Neural progenitor cell (in vitro differentiated cells): Measurements from ENCODE around the gene BMX. TPM values are rescaled to one million over a fixed set of nuclear protein-coding genes. Genes with fewer than 3 reads are reported as not detected.
A peak's percentile ranks its signal among the peaks of the same experiment; 100 is the strongest.

ENCODE experiments used
- DNase-seq: peaks from one replicate; pipeline ENCODE4 v3.0.0-alpha.2; 2016; ENCODE audit warnings: low spot score
- H2AFZ ChIP-seq: fragments of 200-600 bp; sonication (generic); replicated peaks from 2 replicates; pipeline ENCODE4 v1.6.1; 2016; ENCODE audit warnings: antibody characterized with exemption
- H3F3A ChIP-seq: fragments of 200-600 bp; sonication (generic); 2 replicates; pipeline ENCODE4 v1.6.1; 2016; ENCODE audit warnings: antibody characterized with exemption, low read depth
- H3K27ac ChIP-seq: fragments of 200-600 bp; sonication (generic); 2 replicates; pipeline ENCODE4 v1.5.1; 2016; ENCODE audit warnings: mild to moderate bottlenecking
- H3K27me3 ChIP-seq: fragments of 200-600 bp; sonication (generic); 2 replicates; pipeline ENCODE4 v1.6.1; 2016; ENCODE audit warnings: mild to moderate bottlenecking, moderate library complexity
- H3K36me3 ChIP-seq: fragments of 200-600 bp; sonication (generic); 2 replicates; pipeline ENCODE4 v1.5.1; 2016
- H3K4me1 ChIP-seq: fragments of 200-600 bp; sonication (generic); 2 replicates; pipeline ENCODE4 v1.6.1; 2016; ENCODE audit warnings: mixed run types
- H3K4me2 ChIP-seq: fragments of 200-600 bp; sonication (generic); 2 replicates; pipeline ENCODE4 v1.6.1; 2016
- H3K4me3 ChIP-seq: fragments of 200-600 bp; sonication (generic); 2 replicates; pipeline ENCODE4 v1.5.1; 2016
- H3K79me2 ChIP-seq: fragments of 200-600 bp; sonication (generic); 2 replicates; pipeline ENCODE4 v1.6.1; 2016; ENCODE audit warnings: low read depth
- H3K9ac ChIP-seq: fragments of 200-600 bp; sonication (generic); 2 replicates; pipeline ENCODE4 v1.6.1; 2016
- H3K9me3 ChIP-seq: fragments of 200-600 bp; sonication (generic); 2 replicates; pipeline ENCODE4 v1.5.1; 2016; ENCODE audit warnings: low read depth
- H4K20me1 ChIP-seq: fragments of 200-600 bp; sonication (generic); 2 replicates; pipeline ENCODE4 v1.6.1; 2016; ENCODE audit warnings: low read depth
- H3K27ac Mint-ChIP-seq: 3 replicates; pipeline ENCODE4 v1.8.0; 2021; ENCODE audit warnings: mixed read lengths
- H3K27me3 Mint-ChIP-seq: 2 replicates; pipeline ENCODE4 v1.8.0; 2022; ENCODE audit warnings: low read depth, mild to moderate bottlenecking, inconsistent platforms, moderate library complexity, mixed read lengths; ENCODE audit not compliant: insufficient read depth
- H3K36me3 Mint-ChIP-seq: 3 replicates; pipeline ENCODE4 v1.8.0; 2021; ENCODE audit warnings: mixed read lengths
- H3K4me1 Mint-ChIP-seq: 3 replicates; pipeline ENCODE4 v1.8.0; 2021; ENCODE audit warnings: mixed read lengths
- H3K4me3 Mint-ChIP-seq: 3 replicates; pipeline ENCODE4 v1.8.0; 2021; ENCODE audit warnings: mild to moderate bottlenecking, moderate library complexity, mixed read lengths
- H3K9me3 Mint-ChIP-seq: 3 replicates; pipeline ENCODE4 v1.8.0; 2020; ENCODE audit warnings: mixed read lengths
- CTCF ChIP-seq: fragments of 200-600 bp; sonication (generic); IDR thresholded peaks from 2 replicates; pipeline ENCODE4 v1.5.1; 2017; ENCODE audit warnings: antibody characterized with exemption, mild to moderate bottlenecking
- EZH2 ChIP-seq: fragments of 200-600 bp; sonication (generic); IDR thresholded peaks from 2 replicates; pipeline ENCODE4 v1.6.1; 2017; ENCODE audit warnings: antibody characterized with exemption, mild to moderate bottlenecking, moderate library complexity
- EZH2phosphoT487 ChIP-seq: fragments of 200-600 bp; sonication (generic); IDR thresholded peaks from 2 replicates; pipeline ENCODE4 v1.6.1; 2017; ENCODE audit warnings: antibody characterized with exemption
- total RNA-seq: library from RNA; depleted of rRNA; stranded (reverse); fragments of >200 nt; gene quantifications from 2 replicates; pipeline ENCODE4 v1.2.3, GENCODE V29; 2015; ENCODE audit warnings: low replicate concordance

BMX gene
- total RNA-seq, 1 donor from 2014 or later = not detected

GRCh38 chrX:15492469-15492868 lies 8.1 kb upstream of the BMX start:
- H3K4me1 Mint-ChIP-seq = peaks cover 18% of the 10 kb centered on the region
- Histone ChIP-seq H3F3A (peaks cover 8% of the 10 kb centered on the region), H3K36me3 (no peaks in the 10 kb centered on the region), H3K4me1 (peaks cover 10% of the 10 kb centered on the region), H3K27ac (no peak overlapping the region), H3K79me2 (no peaks in the 10 kb centered on the region), H3K9me3 (no peaks in the 10 kb centered on the region), H2AFZ (peak overlapping the region; percentile 92), H3K9ac (no peak overlapping the region), H3K4me2 (peak overlapping the region; percentile 91), H3K4me3 (peak overlapping the region; percentile 71), H4K20me1 (no peaks in the 10 kb centered on the region), H3K27me3 (no peaks in the 10 kb centered on the region)
- H3K27ac Mint-ChIP-seq = peak overlapping the region; percentile 54
- TF ChIP-seq EZH2 = no peak
- TF ChIP-seq EZH2phosphoT487 = no peak
- no peak for TF ChIP-seq CTCF
- peaks cover 15% of the 10 kb centered on the region for H3K36me3 Mint-ChIP-seq
- H3K4me3 Mint-ChIP-seq = peak overlapping the region; percentile 88
- DNase-seq = no peak
- no peaks in the 10 kb centered on the region for H3K9me3 Mint-ChIP-seq
- peaks cover 2% of the 10 kb centered on the region for H3K27me3 Mint-ChIP-seq

- Histone ChIP-seq H4K20me1 (no peaks in the 10 kb centered on the region), H3K27me3 (no peaks in the 10 kb centered on the region), H3K9me3 (no peaks in the 10 kb centered on the region), H2AFZ (peak within 1 kb of the TSS; percentile 92), H3K9ac (peak within 1 kb of the TSS; percentile 19), H3K4me3 (peak within 1 kb of the TSS; percentile 71), H3K4me2 (peak within 1 kb of the TSS; percentile 91), H3K4me1 (peaks cover 10% of the 10 kb centered on the region), H3K27ac (no peak within 1 kb of the TSS), H3K79me2 (no peaks in the 10 kb centered on the region), H3F3A (peaks cover 8% of the 10 kb centered on the region), H3K36me3 (no peaks in the 10 kb centered on the region)
- TF ChIP-seq EZH2 (no peak), CTCF (peak; percentile 64)
- Mint-ChIP-seq H3K9me3 (no peaks in the 10 kb centered on the region), H3K27me3 (peaks cover 2% of the 10 kb centered on the region), H3K36me3 (peaks cover 15% of the 10 kb centered on the region), H3K27ac (peak within 1 kb of the TSS; percentile 54), H3K4me1 (peaks cover 20% of the 10 kb centered on the region), H3K4me3 (peak within 1 kb of the TSS; percentile 88)
- peak; percentile 98 for DNase-seq
Measured at GRCh38 chrX:15493118-15493962, 7.3 kb upstream of the BMX start, which contains the start of gene PIR. PIR (minus strand) TSS chrX:15493333; CDS start chrX:15491257, 2,076 bp downstream.

GRCh38 chrX:15495801-15496200 lies 4.8 kb upstream of the BMX start:
- Histone ChIP-seq H3F3A (peaks cover 8% of the 10 kb centered on the region), H3K4me1 (peaks cover 10% of the 10 kb centered on the region), H3K4me3 (no peak overlapping the region), H3K27me3 (no peaks in the 10 kb centered on the region), H2AFZ (no peak overlapping the region), H4K20me1 (no peaks in the 10 kb centered on the region), H3K4me2 (no peak overlapping the region), H3K36me3 (no peaks in the 10 kb centered on the region), H3K27ac (no peak overlapping the region), H3K9me3 (no peaks in the 10 kb centered on the region), H3K9ac (no peak overlapping the region), H3K79me2 (no peaks in the 10 kb centered on the region)
- Mint-ChIP-seq H3K27ac (no peak overlapping the region), H3K9me3 (no peaks in the 10 kb centered on the region), H3K36me3 (peaks cover 6% of the 10 kb centered on the region), H3K27me3 (peaks cover 2% of the 10 kb centered on the region), H3K4me3 (no peak overlapping the region), H3K4me1 (peaks cover 20% of the 10 kb centered on the region)
- DNase-seq = no peak
- TF ChIP-seq EZH2phosphoT487 (no peak), EZH2 (no peak), CTCF (no peak)
